Pancreas (tissue), 10 donors: ENCODE data around the gene RBM20. TPM values are rescaled to one million over a fixed set of nuclear protein-coding genes. Genes with fewer than 3 reads are reported as not detected.
A peak's percentile ranks its signal among the peaks of the same experiment; 100 is the strongest.
"Not testable (repeated sequence)": the region's sequence is repeated elsewhere in the genome, so short reads cannot be mapped to it uniquely, and the experiment has no call there.

ENCODE experiments used
- ATAC-seq, 4 donors: fragments of 200-7000 bp; cut with Tn5 transposase; one replicate each; pipeline versions ENCODE4 v1.8.0 to v1.9.1; 2020; ENCODE audit warnings: mild to moderate bottlenecking in 4 of 4, moderate library complexity in 4 of 4
- DNase-seq, 6 donors: peaks; one replicate each; pipeline ENCODE4 v3.0.0-alpha.2; 2020
- FAIRE-seq: peaks from 2 replicates; lab custom pipeline; 2012; peaks lifted over from hg19 to GRCh38; lab: Jason Lieb, UNC
- H3K27ac ChIP-seq, 4 donors: fragments of 200-600 bp; sonication (generic); 1 replicate in 3 of 4; 2 replicates in 1 of 4; pipeline versions ENCODE4 v1.5.0 to v1.8.0; 2020
- H3K27me3 ChIP-seq, 4 donors: fragments of 200-600 bp; one replicate each; pipeline ENCODE4 v1.8.0; 2021
- H3K36me3 ChIP-seq, 3 donors: fragments of 200-600 bp; sonication (generic) in 1 of 3; one replicate each; pipeline versions ENCODE4 v1.5.0 to v1.8.0; 2020 to 2021
- H3K4me1 ChIP-seq, 3 donors: fragments of 200-600 bp; one replicate each; pipeline ENCODE4 v1.8.0; 2021
- H3K4me3 ChIP-seq, 4 donors: fragments of 200-600 bp; sonication (generic) in 2 of 4; one replicate each; pipeline versions ENCODE4 v1.5.0 to v1.8.0; 2020 to 2021
- H3K9me3 ChIP-seq, 4 donors: fragments of 200-600 bp; one replicate each; pipeline ENCODE4 v1.8.0; 2021
- CTCF ChIP-seq, 4 donors: fragments of 200-600 bp; sonication (generic) in 3 of 4; IDR thresholded peaks; one replicate each; pipeline versions ENCODE4 v1.5.0 to v1.8.0; 2021; ENCODE audit warnings: antibody characterized with exemption in 4 of 4
- WGBS, 2 donors: extraction: QIAGEN DNeasy Blood & Tissue Kit; methylation state at CpG; one replicate each; pipeline ENCODE4 v1.1.7; 2013; 5-methylcytosine and 5-hydroxymethylcytosine counted together
- intact Hi-C, 3 donors: fragments of 100-400 bp; cut with DNase I; formaldehyde crosslinking; loops; one replicate each; pipeline versions ENCODE4 v1.11.1 to v1.14.2; 2022
- polyA plus RNA-seq, 2 donors: library from polyadenylated mRNA; stranded (reverse); fragments of 200-250 nt; gene quantifications; one replicate each; pipeline ENCODE4 v1.2.3, GENCODE V29; 2013
- total RNA-seq, 6 donors: library from RNA; stranded (reverse); fragmentation: NEBNext Ultra II Directional in 4 of 6; extraction: Animal tissue kit (Norgen Biotek cat#: 25700) in 4 of 6; gene quantifications; one replicate each; pipeline versions ENCODE4 v1.2.1 to v1.2.4, GENCODE V29; 2021 to 2023
- donor health status: healthy with polysubstance abuse.
- donor health status: DM: no; HTN: no; CAD: no; lungs with moderate emphysema.
- donor health status: DM: no; HTN: no; CAD: no.
- donor health status: control.
- donor health status: control.
- donor health status: Bipolar disorder and iron deficiency.
- donor health status: DM: yes; HTN: yes; CAD: no.
- donor health status: DM: no; HTN: no; CAD: no.
- donor health status: DM: no; HTN: no; CAD: no.
- donor health status: DM: yes; HTN: yes; CAD: no.

The RBM20 gene
- total and polyA plus RNA-seq, 8 donors, result 0.79 to 23.6 (median 3.7) TPM

GRCh38 chr10:110657973-110658691, 14.0 kb downstream of the RBM20 start:
- Histone ChIP-seq H3K36me3 (no peaks in the 10 kb centered on the region), H3K9me3 (no peaks in the 10 kb centered on the region), H3K27ac (no peak overlapping the region), H3K4me3 (no peak overlapping the region), H3K27me3 (peaks cover 0 to 8% (median 0%) of the 10 kb centered on the region in 4 donors), H3K4me1 (no peaks in the 10 kb centered on the region)
- ATAC-seq (no peak), DNase-seq (no peak), FAIRE-seq (no peak)
- intact Hi-C loops, result no loop called here
- TF ChIP-seq CTCF (IDR thresholded peaks at IDR 0.05), result no peak
- 64 to 67% methylated on average over 11 of the region's 11 CpGs for WGBS, 2 donors

DNA sequence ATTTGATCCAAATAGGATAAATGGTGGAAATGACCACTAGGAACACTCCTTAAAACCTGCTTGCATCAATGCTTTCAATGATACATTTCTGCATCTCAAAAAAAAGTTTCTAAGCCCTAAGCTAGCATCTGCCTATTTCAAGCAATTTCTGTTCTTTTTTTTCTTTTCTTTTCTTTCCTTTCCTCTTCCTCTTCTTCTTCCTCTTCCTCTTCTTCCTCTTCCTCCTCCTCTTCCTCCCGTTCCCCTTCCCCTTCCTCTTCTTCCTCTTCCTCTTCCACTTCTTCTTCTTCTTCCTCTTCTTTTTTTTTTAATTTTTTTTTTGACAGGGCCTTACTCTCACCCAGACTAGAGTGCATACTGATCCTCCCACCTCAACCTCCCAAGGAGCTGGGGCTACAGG, 15.4 kb downstream of the RBM20 start:
- Histone ChIP-seq H3K9me3 (no peaks in the 10 kb centered on the region), H3K4me3 (no peak overlapping the region), H3K27ac (no peak overlapping the region), H3K27me3 (peaks cover 0 to under 1% (median 0%) of the 10 kb centered on the region in 4 donors), H3K36me3 (no peaks in the 10 kb centered on the region), H3K4me1 (no peaks in the 10 kb centered on the region)
- no peak for TF ChIP-seq CTCF (IDR thresholded peaks at IDR 0.05)
- FAIRE-seq (no peak), DNase-seq (no peak), ATAC-seq (no peak)
- intact Hi-C loops, result no loop called here
- WGBS, 2 donors, result 69 to 74% methylated on average over 1 of the region's 1 CpG

- H3K4me3 ChIP-seq, H3K27me3 ChIP-seq, FAIRE-seq, ATAC-seq, intact Hi-C loops, H3K36me3 ChIP-seq, H3K9me3 ChIP-seq, DNase-seq, H3K27ac ChIP-seq, H3K4me1 ChIP-seq: not testable (repeated sequence)
- WGBS, 2 donors, result 87 to 97% methylated on average over 8 of the region's 8 CpGs
These were observed 16.2 kb downstream of the RBM20 start for GRCh38 chr10:110660289-110660688.

DNA sequence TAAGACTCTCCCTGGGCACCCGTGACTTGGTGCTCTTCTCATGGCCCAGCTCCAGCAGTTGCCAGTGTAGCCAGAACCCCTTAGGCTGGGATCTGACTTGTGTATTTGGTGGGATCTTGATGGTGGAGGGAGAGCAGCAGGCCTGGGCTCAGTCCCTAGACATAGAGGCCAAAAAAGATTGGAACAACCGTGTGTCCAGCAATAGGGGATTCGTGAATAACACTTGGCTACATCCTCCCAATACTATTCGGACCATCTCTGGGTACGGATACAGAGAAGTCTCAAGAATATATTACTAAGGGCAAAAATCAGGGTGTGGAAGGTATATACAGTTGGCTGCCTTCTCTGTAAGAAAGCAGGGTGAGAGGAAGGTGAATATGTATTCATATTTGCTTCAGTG, 17.2 kb downstream of the RBM20 start:
- 84 to 92% methylated on average over 5 of the region's 5 CpGs for WGBS, 2 donors
- ATAC-seq (no peak), FAIRE-seq (no peak), DNase-seq (no peak)
- Histone ChIP-seq H3K9me3 (no peaks in the 10 kb centered on the region), H3K36me3 (no peaks in the 10 kb centered on the region), H3K27me3 (no peaks in the 10 kb centered on the region), H3K4me1 (no peaks in the 10 kb centered on the region), H3K4me3 (no peak overlapping the region), H3K27ac (no peak overlapping the region)
- TF ChIP-seq CTCF (IDR thresholded peaks at IDR 0.05), result no peak
- intact Hi-C loops, result no loop called here

DNA sequence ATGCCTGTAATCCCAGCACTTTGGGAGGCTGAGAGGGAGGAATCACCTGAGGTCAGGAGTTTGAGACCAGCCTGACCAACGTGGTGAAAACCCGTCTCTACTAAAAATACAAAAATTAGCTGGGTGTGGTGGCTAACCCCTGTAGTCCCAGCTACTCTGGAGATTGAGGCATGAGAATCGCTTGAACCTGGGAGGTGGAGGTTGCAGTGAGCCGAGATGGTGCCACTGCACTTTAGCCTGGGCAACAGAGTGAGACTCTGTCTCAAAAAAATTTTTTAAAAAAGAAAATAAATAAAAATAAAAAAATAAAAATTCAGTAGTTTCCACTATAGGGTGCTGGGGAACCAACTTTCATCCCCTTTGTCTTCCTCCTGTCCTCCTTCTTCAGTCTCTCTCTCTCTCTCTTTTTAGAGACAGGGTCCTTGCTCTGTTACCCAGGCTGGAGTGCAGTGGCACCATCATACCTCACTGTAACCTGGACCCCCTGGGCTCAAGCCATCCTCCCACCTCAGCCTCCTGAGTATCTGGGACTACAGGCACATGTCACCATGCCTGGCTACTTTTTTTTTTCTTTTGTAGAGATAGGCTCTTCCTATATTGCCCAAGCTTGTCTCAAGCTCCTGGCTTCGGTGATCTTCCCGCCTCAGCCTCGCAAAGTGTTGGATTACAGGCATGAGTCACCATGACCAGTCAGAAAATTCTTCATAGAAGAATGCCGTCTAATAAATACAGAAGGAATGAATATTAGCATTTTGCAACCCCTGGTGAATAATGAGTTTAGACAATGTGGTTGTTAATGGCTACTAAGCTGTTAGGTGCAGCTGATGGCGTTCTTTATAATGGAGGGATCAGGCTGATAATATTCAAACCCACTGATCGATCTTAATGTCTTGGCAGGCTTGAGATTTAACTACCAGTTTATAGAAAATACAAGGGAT, 20.6 kb downstream of the RBM20 start:
- WGBS, 2 donors, result 69 to 73% methylated on average over 10 of the region's 10 CpGs
- no peak for DNase-seq
- TF ChIP-seq CTCF (IDR thresholded peaks at IDR 0.05), result no peak
- intact Hi-C loops, result no loop called here
- no peaks in the 10 kb centered on the region for H3K4me1 ChIP-seq
- no peak overlapping the region for H3K27ac ChIP-seq
- H3K9me3 ChIP-seq, result no peaks in the 10 kb centered on the region
- FAIRE-seq, result no peak
- peak in 1 of 4 donors; percentile 28 for ATAC-seq
- no peak overlapping the region for H3K4me3 ChIP-seq
- H3K36me3 ChIP-seq, result no peaks in the 10 kb centered on the region
- H3K27me3 ChIP-seq, result no peaks in the 10 kb centered on the region

DNA sequence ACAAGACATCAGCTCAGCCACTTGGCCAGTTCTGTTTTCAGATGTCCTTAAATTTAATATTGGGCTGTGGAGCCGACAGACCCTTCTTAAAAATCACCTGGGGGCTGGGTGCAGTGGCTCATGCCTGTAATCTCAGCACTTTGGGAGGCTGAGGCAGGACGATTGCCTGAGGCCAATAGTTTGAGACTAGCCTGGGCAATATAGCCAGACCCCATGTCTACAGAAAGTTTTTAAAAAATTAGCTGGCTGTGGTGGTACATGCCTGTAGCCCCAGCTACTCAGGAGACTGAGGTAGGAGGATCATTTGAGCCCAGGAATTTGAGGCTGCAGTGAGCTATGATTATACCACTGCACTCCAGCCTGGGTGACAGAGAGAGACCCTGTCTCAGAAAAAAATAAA, 22.1 kb downstream of the RBM20 start:
- FAIRE-seq, DNase-seq, ATAC-seq, H3K27ac ChIP-seq, H3K4me1 ChIP-seq, H3K4me3 ChIP-seq, intact Hi-C loops, H3K27me3 ChIP-seq, H3K36me3 ChIP-seq, H3K9me3 ChIP-seq: not testable (repeated sequence)
- WGBS, 2 donors, result 27 to 44% methylated on average over 2 of the region's 2 CpGs
